Adipocyte (in vitro differentiated cells): Measurements from ENCODE around the gene MOCS3.

Source experiments
- DNase-seq: peaks from one replicate; pipeline ENCODE4 v3.0.0-alpha.2; 2015; ENCODE audit warnings: low read depth
- H3K27me3 ChIP-seq: replicated peaks from 2 replicates; pipeline ENCODE4 v1.7.0; 2013; ENCODE audit warnings: mild to moderate bottlenecking, low read length, moderate library complexity; ENCODE audit not compliant: control insufficient read depth, insufficient read depth
- H3K36me3 ChIP-seq: 2 replicates; pipeline ENCODE4 v1.7.0; 2013; ENCODE audit warnings: low read length, mild to moderate bottlenecking, moderate library complexity; ENCODE audit not compliant: control insufficient read depth, insufficient read depth, severe bottlenecking
- H3K4me1 ChIP-seq: 2 replicates; pipeline ENCODE4 v1.7.0; 2013; ENCODE audit warnings: mild to moderate bottlenecking, low read length, moderate library complexity; ENCODE audit not compliant: control insufficient read depth, insufficient read depth
- H3K4me3 ChIP-seq: 2 replicates; pipeline ENCODE4 v1.7.0; 2013; ENCODE audit warnings: mild to moderate bottlenecking, low read length, moderate library complexity
- H3K9ac ChIP-seq: 2 replicates; pipeline ENCODE4 v1.7.0; 2013; ENCODE audit warnings: mild to moderate bottlenecking, low read length, moderate library complexity
- H3K9me3 ChIP-seq: 2 replicates; pipeline ENCODE4 v1.7.0; 2013; ENCODE audit warnings: mild to moderate bottlenecking, low read length, moderate library complexity; ENCODE audit not compliant: control insufficient read depth

MOCS3 gene

DNA sequence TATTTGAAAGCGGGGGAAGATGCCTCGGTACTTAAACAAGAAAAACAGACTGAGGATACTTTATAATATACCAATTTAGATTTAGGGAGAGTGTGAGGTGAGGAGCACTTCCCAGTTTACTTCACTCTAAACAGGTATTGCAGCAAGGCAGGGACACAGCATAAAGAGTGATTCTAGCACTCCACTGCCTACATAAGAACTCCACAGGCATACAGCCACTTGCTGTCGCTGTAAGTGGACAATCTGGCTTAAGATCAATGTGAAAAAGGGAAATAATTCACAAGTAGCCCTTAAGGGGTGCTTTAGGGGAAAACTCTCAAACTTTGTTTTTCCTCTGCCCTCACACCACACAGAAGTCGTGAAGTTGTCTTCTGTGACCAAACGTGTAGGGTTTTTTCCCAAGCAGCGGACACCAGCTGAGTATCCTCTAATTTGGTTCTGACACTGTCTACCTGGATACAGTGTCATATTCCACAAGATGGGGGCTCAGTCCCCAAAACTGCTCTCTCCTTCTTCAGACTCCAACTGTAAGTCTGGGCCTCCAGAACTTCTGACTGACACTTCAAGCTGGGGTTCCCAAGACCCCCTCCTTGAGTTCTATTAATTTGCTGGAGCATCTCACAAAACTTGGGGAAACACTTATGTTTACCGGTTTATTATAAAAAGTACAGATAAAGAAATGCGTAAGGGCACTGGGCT is 36.7 kb upstream of the MOCS3 start:
- Histone ChIP-seq H3K4me1 (peaks cover 77% of the 10 kb centered on the region), H3K9me3 (no peaks in the 10 kb centered on the region), H3K9ac (no peak overlapping the region), H3K36me3 (peaks cover 8% of the 10 kb centered on the region), H3K4me3 (no peak overlapping the region), H3K27me3 (no peaks in the 10 kb centered on the region)
- DNase-seq, result no peak

DNA sequence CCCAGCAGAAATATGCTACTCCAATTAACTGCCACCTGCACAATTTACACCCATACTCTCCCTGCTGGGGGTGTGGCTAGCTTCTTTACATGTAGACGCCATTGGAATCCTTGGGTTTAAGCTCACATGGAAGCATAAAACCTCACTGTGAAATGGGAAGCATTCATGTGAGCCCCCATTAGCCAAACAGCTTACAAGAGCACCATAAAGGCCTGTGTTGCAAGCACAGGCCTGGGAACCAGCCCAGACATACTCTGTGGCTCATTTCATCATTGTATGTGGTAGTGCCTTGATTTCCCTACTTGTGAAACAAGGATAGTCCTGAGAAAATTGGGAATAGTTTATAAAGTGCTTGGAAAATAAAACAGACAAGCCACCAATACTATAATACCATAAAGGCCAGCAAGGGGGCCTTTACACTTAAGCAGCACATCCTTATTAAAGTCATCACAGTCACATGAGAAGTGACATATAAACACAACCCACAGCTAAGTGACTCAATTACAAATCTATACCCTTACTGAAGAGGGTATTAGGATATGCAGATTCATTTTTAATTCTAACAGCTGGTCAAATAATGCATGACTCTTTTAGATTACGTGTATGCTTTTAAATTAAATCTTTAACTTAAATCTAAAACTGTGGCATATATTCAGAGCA is 34.2 kb upstream of the MOCS3 start:
- DNase-seq, result peak; percentile 52
- H3K4me3 ChIP-seq, result peak overlapping the region; percentile 56
- peaks cover 22% of the 10 kb centered on the region for H3K36me3 ChIP-seq
- H3K9ac ChIP-seq, result peak overlapping the region; percentile 41
- no peaks in the 10 kb centered on the region for H3K27me3 ChIP-seq
- H3K9me3 ChIP-seq, result no peaks in the 10 kb centered on the region
- H3K4me1 ChIP-seq, result peaks cover 73% of the 10 kb centered on the region

DNA sequence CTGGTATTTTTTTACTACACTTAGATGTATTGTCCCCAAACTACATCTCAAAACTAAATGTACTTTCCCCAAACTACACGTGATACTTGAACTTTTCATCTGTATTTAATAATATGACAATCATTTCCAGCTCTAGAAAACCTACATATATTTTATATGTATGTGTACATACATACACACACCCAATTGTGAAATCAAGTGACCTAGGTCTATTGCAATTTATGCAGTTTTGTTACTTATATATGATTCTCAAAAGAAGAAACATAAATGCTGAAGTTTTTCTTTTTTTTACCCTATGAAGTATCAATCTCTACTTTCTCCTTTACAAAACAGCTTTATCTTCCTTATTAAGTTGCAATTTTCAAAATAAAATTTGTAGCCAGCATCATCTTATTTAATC is 32.1 kb upstream of the MOCS3 start:
- Histone ChIP-seq H3K4me1 (peaks cover 63% of the 10 kb centered on the region), H3K4me3 (no peak overlapping the region), H3K9ac (no peak overlapping the region), H3K9me3 (no peaks in the 10 kb centered on the region), H3K36me3 (peaks cover 18% of the 10 kb centered on the region), H3K27me3 (no peaks in the 10 kb centered on the region)
- DNase-seq, result peak; percentile 53

DNA sequence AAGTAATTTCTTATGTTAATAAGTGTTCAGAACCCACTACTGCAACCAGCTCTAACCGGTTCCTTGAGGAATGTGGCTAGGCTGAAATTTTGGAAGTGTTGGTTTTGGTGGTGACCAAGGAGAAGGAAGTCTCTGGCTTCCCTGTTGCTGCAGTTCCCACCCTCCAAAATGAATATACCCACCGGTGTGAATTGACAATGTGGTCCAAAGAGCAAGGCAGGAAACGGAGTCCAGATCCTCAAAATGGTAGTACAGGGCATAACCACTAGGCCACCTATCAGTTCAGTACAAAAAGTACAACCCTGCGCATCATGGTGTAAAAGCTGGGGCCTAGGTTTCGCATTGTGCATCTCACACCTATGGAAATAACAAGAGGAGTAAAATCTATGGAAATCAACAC is 30.1 kb upstream of the MOCS3 start:
- peaks cover 23% of the 10 kb centered on the region for H3K36me3 ChIP-seq
- no peak for DNase-seq
- H3K9ac ChIP-seq, result no peak overlapping the region
- H3K4me1 ChIP-seq, result peaks cover 49% of the 10 kb centered on the region
- H3K27me3 ChIP-seq, result no peaks in the 10 kb centered on the region
- peak overlapping the region; percentile 82 for H3K4me3 ChIP-seq
- no peaks in the 10 kb centered on the region for H3K9me3 ChIP-seq

DNA sequence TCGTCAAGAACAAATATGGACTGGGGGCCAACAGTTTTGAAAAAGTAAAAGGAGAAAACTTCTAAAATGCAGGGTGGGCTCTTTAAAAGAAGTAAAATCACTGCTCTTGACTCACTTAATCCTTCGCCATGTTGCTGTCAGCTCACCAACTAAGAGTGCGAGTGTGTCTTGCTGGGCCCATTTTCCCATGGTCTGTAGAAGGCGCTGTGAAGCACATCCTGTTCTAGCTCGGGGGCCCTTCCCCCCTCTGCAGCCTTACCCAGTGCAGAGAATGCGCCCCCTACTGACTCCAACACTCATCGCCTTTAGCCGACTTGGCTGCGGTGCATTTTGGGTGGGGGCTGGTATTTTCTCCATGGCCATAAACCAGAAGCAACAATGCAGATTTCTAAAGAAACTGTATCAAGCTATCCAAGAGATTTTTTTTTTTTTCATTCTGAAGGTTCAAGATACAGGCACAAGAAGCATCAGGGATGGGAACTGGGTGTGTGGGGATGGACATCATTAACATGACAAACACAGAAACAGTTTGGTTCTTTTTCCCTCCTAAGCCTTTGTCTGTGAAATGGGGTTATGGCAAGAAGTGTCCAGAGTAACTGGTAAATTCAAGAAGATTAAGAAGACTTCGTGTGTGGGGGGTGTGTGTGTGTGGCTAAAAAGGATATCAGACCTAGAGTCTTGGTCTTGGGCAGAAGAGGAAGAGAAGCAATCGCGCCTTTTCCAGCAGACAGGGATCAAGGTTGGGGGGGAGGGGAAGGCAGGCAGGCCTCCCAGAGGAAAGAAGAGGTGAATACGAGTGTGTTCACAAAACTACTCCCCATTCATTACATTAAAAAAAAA is 29.1 kb upstream of the MOCS3 start:
- DNase-seq, result peak; percentile 98
- Histone ChIP-seq H3K4me1 (peaks cover 38% of the 10 kb centered on the region), H3K36me3 (peaks cover 33% of the 10 kb centered on the region), H3K27me3 (no peaks in the 10 kb centered on the region), H3K9ac (peak overlapping the region; percentile 80), H3K4me3 (peak overlapping the region; percentile 82), H3K9me3 (no peaks in the 10 kb centered on the region)

DNA sequence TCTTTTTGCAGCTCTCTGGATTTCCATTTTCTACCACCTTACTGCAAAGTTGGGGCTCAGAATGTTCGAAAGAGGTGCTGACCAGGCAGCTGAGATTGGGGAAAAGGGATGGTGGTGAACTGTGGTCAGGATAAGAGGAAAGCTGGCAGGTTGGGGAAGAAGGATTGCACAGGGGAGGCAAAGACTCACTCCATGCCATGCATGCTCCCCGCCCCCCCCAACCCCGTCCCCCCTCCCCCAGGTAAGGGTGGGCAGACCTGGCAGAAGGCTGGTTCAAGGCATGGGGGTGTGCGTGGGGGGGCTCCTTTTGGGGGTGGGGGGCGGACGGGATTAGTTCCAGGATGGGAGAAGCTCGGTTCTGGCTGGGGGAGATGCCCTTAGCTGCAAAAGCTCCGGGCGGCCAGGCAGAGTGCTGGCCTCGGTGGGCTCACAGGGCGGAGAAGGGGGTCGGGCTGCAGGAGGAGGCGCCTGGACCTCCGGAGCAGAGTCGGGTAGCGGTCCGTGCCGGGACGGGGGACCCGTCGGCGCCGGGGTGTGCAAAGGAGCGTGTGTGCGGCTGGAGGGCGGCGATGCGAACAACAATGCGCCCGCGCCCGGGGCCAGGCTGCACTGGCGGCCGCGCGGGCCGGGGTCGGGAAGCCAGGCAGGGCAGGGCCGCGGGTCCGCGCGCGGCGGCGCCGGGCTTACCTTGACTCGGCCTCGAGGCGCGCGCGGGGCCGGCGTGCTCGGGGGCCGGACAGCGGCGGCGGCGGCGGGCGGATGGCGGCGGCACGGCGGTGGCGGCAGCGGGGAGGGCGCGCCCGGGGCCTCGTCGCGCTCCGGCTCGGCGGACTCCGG is 28.3 kb upstream of the MOCS3 start:
- H3K27me3 ChIP-seq, result no peaks in the 10 kb centered on the region
- peak overlapping the region; percentile 94 for H3K9ac ChIP-seq
- H3K4me1 ChIP-seq, result peaks cover 33% of the 10 kb centered on the region
- peak; percentile 55 for DNase-seq
- peaks cover 42% of the 10 kb centered on the region for H3K36me3 ChIP-seq
- peak overlapping the region; percentile 85 for H3K4me3 ChIP-seq
- H3K9me3 ChIP-seq, result no peaks in the 10 kb centered on the region

DNA sequence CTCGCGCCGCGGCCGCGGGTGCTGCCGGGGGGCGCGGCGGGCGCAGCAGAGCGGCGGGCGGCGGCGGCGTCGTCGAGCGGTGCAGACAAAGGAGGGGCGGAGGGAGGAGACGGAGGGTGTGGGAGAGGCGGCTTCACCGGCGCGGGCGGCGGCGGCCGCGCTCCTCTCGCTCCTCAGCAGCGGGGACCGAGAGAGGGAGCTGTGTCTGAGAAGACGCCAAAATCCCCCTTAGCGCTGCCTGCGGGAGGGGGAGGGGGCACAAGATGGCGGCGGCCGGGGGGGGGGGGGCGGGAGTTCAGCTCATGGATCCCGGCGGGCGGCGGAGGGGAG is 27.7 kb upstream of the MOCS3 start:
- H3K4me3 ChIP-seq, result peak overlapping the region; percentile 79
- H3K36me3 ChIP-seq, result peaks cover 48% of the 10 kb centered on the region

DNA sequence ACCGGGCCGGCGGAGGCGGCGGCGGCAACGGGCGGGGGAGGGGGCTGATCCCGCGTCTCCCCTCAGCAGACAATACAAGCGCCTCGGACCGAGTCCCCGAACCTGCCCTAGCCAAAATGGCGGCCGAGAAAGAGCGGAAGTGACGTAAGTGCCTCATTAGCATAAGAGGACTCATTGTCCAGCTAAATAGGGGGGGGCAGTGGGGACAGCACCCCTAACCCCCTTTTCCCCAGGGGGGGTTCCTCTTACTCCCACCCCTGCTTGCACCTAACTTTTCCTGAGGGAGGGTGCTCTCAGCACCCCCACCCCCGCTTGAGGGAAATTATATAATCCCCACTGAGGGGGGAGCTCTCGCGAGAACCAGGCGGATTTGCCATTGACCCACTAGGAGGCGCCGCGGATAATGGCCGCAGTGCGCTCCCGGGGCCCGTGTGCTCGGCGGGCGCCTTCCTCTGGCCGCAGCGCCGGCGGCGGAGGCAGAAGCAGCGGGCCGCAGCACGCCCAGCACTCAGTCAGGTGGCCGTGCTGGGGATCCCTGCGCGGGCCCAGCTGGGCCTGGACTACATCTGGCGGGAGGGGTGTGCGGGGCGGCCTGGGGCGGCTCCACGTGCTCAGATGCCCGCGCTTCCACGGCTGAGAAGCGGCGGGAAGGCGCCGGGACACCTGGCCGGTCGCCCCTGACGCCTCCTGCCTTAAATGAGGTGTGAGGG is 27.2 kb upstream of the MOCS3 start, which contains the start of gene ADNP:
TSS of gene ADNP (minus strand) at position 132 of the 710 bp plus-strand sequence. CDS start 27,441 bp downstream, outside the sequence.
- Histone ChIP-seq H3K9ac (peak within 1 kb of the TSS; percentile 94), H3K9me3 (no peaks in the 10 kb centered on the region), H3K36me3 (peaks cover 53% of the 10 kb centered on the region), H3K27me3 (no peaks in the 10 kb centered on the region), H3K4me3 (peak within 1 kb of the TSS; percentile 85), H3K4me1 (peaks cover 27% of the 10 kb centered on the region)
- DNase-seq, result peak; percentile 94

More for the DNA sequence above, 27.7 kb upstream of the MOCS3 start:
- Histone ChIP-seq H3K27me3 (no peaks in the 10 kb centered on the region), H3K9ac (peak overlapping the region; percentile 86), H3K4me1 (peaks cover 29% of the 10 kb centered on the region), H3K9me3 (no peaks in the 10 kb centered on the region)
- DNase-seq, result no peak

DNA sequence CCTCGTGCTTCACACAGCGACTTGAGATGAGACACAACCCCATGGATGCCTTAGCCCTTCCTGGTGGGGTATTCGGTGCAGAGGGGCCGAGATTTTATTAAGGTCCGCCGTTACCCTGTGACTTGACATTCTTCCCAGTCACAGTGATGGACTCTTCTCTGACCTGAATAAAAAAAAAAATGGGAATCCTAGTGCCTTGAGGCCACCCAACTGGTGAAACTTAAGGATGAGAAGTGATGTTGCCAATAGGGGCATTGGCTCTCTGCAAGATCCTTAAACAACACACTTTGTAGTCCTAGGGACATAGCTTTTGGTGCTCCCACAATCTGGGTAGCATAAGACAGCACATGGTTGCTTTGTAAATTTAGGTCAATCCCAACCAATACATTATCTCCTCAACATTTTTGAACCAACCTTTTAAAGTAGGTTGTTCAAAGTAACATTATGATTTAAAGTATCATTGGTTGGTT is 26.6 kb upstream of the MOCS3 start:
- Histone ChIP-seq H3K9ac (peak overlapping the region; percentile 86), H3K36me3 (peaks cover 58% of the 10 kb centered on the region), H3K27me3 (no peaks in the 10 kb centered on the region), H3K4me3 (peak overlapping the region; percentile 79), H3K9me3 (no peaks in the 10 kb centered on the region), H3K4me1 (peaks cover 27% of the 10 kb centered on the region)
- no peak for DNase-seq

DNA sequence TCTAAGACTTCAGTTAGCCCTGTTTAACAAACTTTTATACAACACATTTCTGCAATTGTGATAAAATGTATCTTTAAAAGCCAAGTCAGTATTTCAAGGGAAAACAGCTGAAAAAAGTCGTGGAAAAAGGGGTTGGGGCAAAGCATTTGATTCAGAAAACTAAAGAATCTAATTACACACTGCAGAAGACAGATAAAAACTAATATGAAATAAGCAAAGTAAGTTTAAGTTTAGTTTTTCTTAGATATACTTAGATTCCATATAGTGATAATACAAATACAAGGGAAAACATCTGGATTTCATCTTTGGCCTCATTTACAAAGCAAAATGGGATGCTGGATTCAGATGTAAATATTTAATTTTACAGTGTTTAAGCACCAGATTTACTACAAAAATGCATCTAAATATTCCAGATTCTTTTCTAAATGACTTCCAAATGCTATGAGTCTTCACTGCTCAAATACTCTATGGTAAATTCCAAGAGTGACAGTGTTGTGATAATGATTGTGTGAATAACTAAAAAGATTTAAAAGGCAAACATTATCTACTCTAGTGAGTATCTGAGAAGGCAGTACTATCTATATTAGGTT is 25.8 kb upstream of the MOCS3 start:
- peak; percentile 66 for DNase-seq
- Histone ChIP-seq H3K9me3 (no peaks in the 10 kb centered on the region), H3K4me1 (peaks cover 23% of the 10 kb centered on the region), H3K27me3 (no peaks in the 10 kb centered on the region), H3K4me3 (no peak overlapping the region), H3K36me3 (peaks cover 63% of the 10 kb centered on the region), H3K9ac (peak overlapping the region; percentile 10)
